Measurements from ENCODE around the gene PPP1R14D. TPM values are rescaled to one million over a fixed set of nuclear protein-coding genes. Genes with fewer than 3 reads are reported as not detected.

Gene PPP1R14D
- total and polyA plus RNA-seq, 2 donors (not counting 3 experiments of a cell fraction or from before 2014, with no cell fraction given), result not detected

- Histone ChIP-seq H3K36me3 (ENCODE audit: control insufficient read depth in 2 of 2, extremely low read depth in 1 of 2, insufficient read depth in 2 of 2, low read length in 2 of 2) (peaks cover 0 to 4% of the 10 kb centered on the region in 2 experiments), H3K4me1 (ENCODE audit: control insufficient read depth, extremely low read depth, insufficient read depth, low read length) (peaks cover 42% of the 10 kb centered on the region), H3K4me2 (ENCODE audit: insufficient read depth, low read length) (no peak overlapping the region), H3K9me1 (replicated peaks; ENCODE audit: control insufficient read depth, extremely low read depth, insufficient read depth, low read length) (no peaks in the 10 kb centered on the region), H3K9ac (replicated peaks; ENCODE audit: extremely low read depth, insufficient read depth, low read length) (no peak overlapping the region), H3K79me2 (ENCODE audit: control insufficient read depth, insufficient read depth, low read length) (no peaks in the 10 kb centered on the region), H3K27ac (ENCODE audit: insufficient read depth, low read depth, low read length) (no peak overlapping the region), H3K4me3 (replicated peaks in 1 of 3; ENCODE audit: insufficient read depth in 1 of 3, low read depth in 1 of 3, low read length in 3 of 3) (no peak overlapping the region), H3K9me3 (replicated peaks; ENCODE audit: control insufficient read depth, insufficient read depth, low read length) (no peaks in the 10 kb centered on the region), H3K27me3 (ENCODE audit: control insufficient read depth in 2 of 2, insufficient read depth in 2 of 2, low read length in 2 of 2) (no peaks in the 10 kb centered on the region), H4K20me1 (replicated peaks; ENCODE audit: control insufficient read depth, extremely low read depth, insufficient read depth, low read length) (no peaks in the 10 kb centered on the region), H2AFZ (ENCODE audit: low read depth, low read length) (no peak overlapping the region)
- intact Hi-C loops (cut with micrococcal nuclease), result loop anchor here (1.0 to 2.0 kb wide), 2 partner anchors 19 to 39 kb away; partner anchors contain the start of genes DNAJC17 and ZFYVE19
- no peak for TF ChIP-seq MAX (IDR thresholded peaks at IDR 0.05; ENCODE audit: insufficient read depth, insufficient read length)
- TF ChIP-seq POLR2AphosphoS5 (IDR thresholded peaks at IDR 0.05; ENCODE audit: insufficient read depth, low read depth, low read length), result no peak
- no peak for TF ChIP-seq GATA2 (IDR thresholded peaks at IDR 0.05; ENCODE audit: insufficient read depth, insufficient read length, low read depth, low read length)
- TF ChIP-seq FOS (IDR thresholded peaks at IDR 0.05; ENCODE audit: borderline replicate concordance, insufficient read depth, low read length), result no peak
- TF ChIP-seq MYC (IDR thresholded peaks at IDR 0.05; ENCODE audit: low read depth, low read length), result no peak
- TF ChIP-seq EZH2 (IDR thresholded peaks at IDR 0.05; ENCODE audit: borderline replicate concordance, low read depth, low read length, severe bottlenecking), result no peak
- TF ChIP-seq CTCF (IDR thresholded peaks at IDR 0.05; ENCODE audit: extremely low read depth in 1 of 2, insufficient read depth in 1 of 2, low read depth in 1 of 2, low read length in 2 of 2), result no peak
- TF ChIP-seq POLR2A (IDR thresholded peaks at IDR 0.05; ENCODE audit: low read depth, low read length), result no peak
- TF ChIP-seq JUN (IDR thresholded peaks at IDR 0.05; ENCODE audit: borderline replicate concordance, insufficient read depth, insufficient read length, low read depth), result no peak
- dilution Hi-C loops (cut with MboI; ENCODE audit: extremely low pct_ligation_motif_present, low sequenced_read_pairs), result no loop called here
- BruUV-seq (replicated peaks), result no TSS peak
- DNase-seq (ENCODE audit: low read depth, low spot score), result no peak
- FAIRE-seq, result no peak
- ChIA-PET POLR2A (interaction anchor here (0.8 kb wide), 1 partner anchor 21 kb away, joined by 6 read pairs; no protein-coding TSS in a partner anchor), CTCF (interaction anchor here (0.8 to 2.9 kb wide), 9 partner anchors 10 to 336 kb away, joined by 3 to 8 read pairs (median 4); partner anchors contain the start of gene VPS18)
These were observed 60.5 kb downstream of the PPP1R14D start for GRCh38 chr15:40767838-40768500.

Measured in endothelial cell of umbilical vein (primary cell).